Progenitor cell of endocrine pancreas (in vitro differentiated cells): ENCODE results near the gene CFDP1. TPM values are rescaled to one million over a fixed set of nuclear protein-coding genes. Genes with fewer than 3 reads are reported as not detected.
"Not testable (repeated sequence)": the region's sequence is repeated elsewhere in the genome, so short reads cannot be mapped to it uniquely, and the experiment has no call there.

Experiments
- DNase-seq: peaks from one replicate; pipeline ENCODE4 v3.0.0; 2021; ENCODE audit warnings: low spot score; ENCODE audit not compliant: unreplicated experiment
- H3K27ac Mint-ChIP-seq: 2 replicates; pipeline ENCODE4 v1.8.0; 2021; ENCODE audit warnings: mild to moderate bottlenecking, moderate library complexity, mixed read lengths
- H3K27me3 Mint-ChIP-seq: 2 replicates; pipeline ENCODE4 v1.8.0; 2021; ENCODE audit warnings: mixed read lengths
- H3K36me3 Mint-ChIP-seq: 2 replicates; pipeline ENCODE4 v1.8.0; 2022; ENCODE audit warnings: mixed read lengths; ENCODE audit not compliant: insufficient read depth
- H3K4me1 Mint-ChIP-seq: 2 replicates; pipeline ENCODE4 v1.8.0; 2021; ENCODE audit warnings: low read depth, mixed read lengths
- H3K4me3 Mint-ChIP-seq: 2 replicates; pipeline ENCODE4 v1.8.0; 2021; ENCODE audit warnings: low read depth, mild to moderate bottlenecking, moderate library complexity, mixed read lengths
- H3K9me3 Mint-ChIP-seq: 2 replicates; pipeline ENCODE4 v1.8.0; 2021; ENCODE audit warnings: low read depth, mixed read lengths
- CTCF ChIP-seq: fragments of 200-600 bp; sonication (generic); IDR thresholded peaks from one replicate; pipeline ENCODE4 v1.5.0; 2021; ENCODE audit warnings: antibody characterized with exemption, mild to moderate bottlenecking; ENCODE audit not compliant: unreplicated experiment
- total RNA-seq: library from RNA; stranded (reverse); gene quantifications from 2 replicates; pipeline ENCODE4 v1.2.1, GENCODE V29; 2021

The CFDP1 gene
- total RNA-seq, 1 donor from 2014 or later, result 94.6 TPM

- DNase-seq, result no peak
- no peak overlapping the region for H3K4me3 Mint-ChIP-seq
- H3K27me3 Mint-ChIP-seq, result no peaks in the 10 kb centered on the region
- TF ChIP-seq CTCF, result no peak
- peaks cover 12% of the 10 kb centered on the region for H3K4me1 Mint-ChIP-seq
- no peaks in the 10 kb centered on the region for H3K9me3 Mint-ChIP-seq
- peaks cover 25% of the 10 kb centered on the region for H3K36me3 Mint-ChIP-seq
- peak overlapping the region; percentile 90 for H3K27ac Mint-ChIP-seq
Measured at GRCh38 chr16:75446416-75446815, 13.1 kb upstream of the CFDP1 start.

- Mint-ChIP-seq H3K4me3 (no peak overlapping the region), H3K27me3 (no peaks in the 10 kb centered on the region), H3K4me1 (peaks cover 9% of the 10 kb centered on the region), H3K27ac (no peak overlapping the region), H3K9me3 (no peaks in the 10 kb centered on the region), H3K36me3 (peaks cover 24% of the 10 kb centered on the region)
- no peak for TF ChIP-seq CTCF
- no peak for DNase-seq
Measured at GRCh38 chr16:75445298-75445697, 12.0 kb upstream of the CFDP1 start.

- Mint-ChIP-seq H3K27ac (no peak overlapping the region), H3K27me3 (no peaks in the 10 kb centered on the region), H3K36me3 (peaks cover 18% of the 10 kb centered on the region), H3K9me3 (no peaks in the 10 kb centered on the region), H3K4me3 (no peak overlapping the region), H3K4me1 (peaks cover 9% of the 10 kb centered on the region)
- TF ChIP-seq CTCF, result no peak
- no peak for DNase-seq
Measured at GRCh38 chr16:75443298-75443697, 10.0 kb upstream of the CFDP1 start.

GRCh38 chr16:75433732-75434413, 570 bp upstream of the CFDP1 start:
- peak; percentile 28 for DNase-seq
- H3K4me3 Mint-ChIP-seq, result peak overlapping the region; percentile 77
- H3K36me3 Mint-ChIP-seq, result peaks cover 10% of the 10 kb centered on the region
- peaks cover 12% of the 10 kb centered on the region for H3K4me1 Mint-ChIP-seq
- no peak for TF ChIP-seq CTCF
- peaks cover 3% of the 10 kb centered on the region for H3K9me3 Mint-ChIP-seq
- H3K27ac Mint-ChIP-seq, result peak overlapping the region; percentile 97
- H3K27me3 Mint-ChIP-seq, result no peaks in the 10 kb centered on the region

GRCh38 chr16:75429621-75430403, 3.5 kb downstream of the CFDP1 start:
- no peaks in the 10 kb centered on the region for H3K27me3 Mint-ChIP-seq
- peak overlapping the region; percentile 67 for H3K27ac Mint-ChIP-seq
- peak overlapping the region; percentile 41 for H3K4me3 Mint-ChIP-seq
- no peak for DNase-seq
- peaks cover 12% of the 10 kb centered on the region for H3K4me1 Mint-ChIP-seq
- H3K36me3 Mint-ChIP-seq, result peaks cover 11% of the 10 kb centered on the region
- no peak for TF ChIP-seq CTCF
- no peaks in the 10 kb centered on the region for H3K9me3 Mint-ChIP-seq

GRCh38 chr16:75426524-75426923, 6.8 kb downstream of the CFDP1 start:
- not testable (repeated sequence) for H3K36me3 Mint-ChIP-seq, H3K9me3 Mint-ChIP-seq, H3K4me3 Mint-ChIP-seq, DNase-seq, H3K27ac Mint-ChIP-seq, H3K27me3 Mint-ChIP-seq, H3K4me1 Mint-ChIP-seq

- not testable (repeated sequence) for H3K36me3 Mint-ChIP-seq, H3K9me3 Mint-ChIP-seq, H3K27ac Mint-ChIP-seq, DNase-seq, H3K27me3 Mint-ChIP-seq, H3K4me3 Mint-ChIP-seq
- H3K4me1 Mint-ChIP-seq, result peaks cover 14% of the 10 kb centered on the region
Measured at GRCh38 chr16:75424105-75424762, 9.1 kb downstream of the CFDP1 start.
